Measurements from ENCODE around the gene ANP32B.
"Not testable (repeated sequence)": the region's sequence is repeated elsewhere in the genome, so short reads cannot be mapped to it uniquely, and the experiment has no call there.

The ANP32B gene

GRCh38 chr9:97958812-97959511 is 24.2 kb upstream of the ANP32B start:
- TF ChIP-seq CTCF (IDR thresholded peaks at IDR 0.05; ENCODE audit: borderline replicate concordance, insufficient read depth, low read depth, low read length) = no peak
- no peak overlapping the region for H3K4me3 ChIP-seq (ENCODE audit: low read depth, low read length)

- H3K4me3 ChIP-seq (ENCODE audit: low read depth, low read length) = no peak overlapping the region
- no peak for TF ChIP-seq CTCF (IDR thresholded peaks at IDR 0.05; ENCODE audit: borderline replicate concordance, insufficient read depth, low read depth, low read length)
Measured at GRCh38 chr9:97959585-97959984, 23.6 kb upstream of the ANP32B start.

- H3K4me3 ChIP-seq (ENCODE audit: low read depth, low read length) = not testable (repeated sequence)
Measured at GRCh38 chr9:97960678-97961328, 22.3 kb upstream of the ANP32B start.

- no peak for TF ChIP-seq CTCF (IDR thresholded peaks at IDR 0.05; ENCODE audit: borderline replicate concordance, insufficient read depth, low read depth, low read length)
- H3K4me3 ChIP-seq (ENCODE audit: low read depth, low read length) = no peak overlapping the region
Measured at GRCh38 chr9:97961361-97961760, 21.8 kb upstream of the ANP32B start.

- no peak for TF ChIP-seq CTCF (IDR thresholded peaks at IDR 0.05; ENCODE audit: borderline replicate concordance, insufficient read depth, low read depth, low read length)
- no peak overlapping the region for H3K4me3 ChIP-seq (ENCODE audit: low read depth, low read length)
Measured at GRCh38 chr9:97962136-97962535, 21.0 kb upstream of the ANP32B start.

- TF ChIP-seq CTCF (IDR thresholded peaks at IDR 0.05; ENCODE audit: borderline replicate concordance, insufficient read depth, low read depth, low read length) = no peak
- no peak overlapping the region for H3K4me3 ChIP-seq (ENCODE audit: low read depth, low read length)
Measured at GRCh38 chr9:97962575-97962974, 20.6 kb upstream of the ANP32B start.

GRCh38 chr9:97963232-97963631 is 19.9 kb upstream of the ANP32B start:
- H3K4me3 ChIP-seq (ENCODE audit: low read depth, low read length) = no peak overlapping the region
- no peak for TF ChIP-seq CTCF (IDR thresholded peaks at IDR 0.05; ENCODE audit: borderline replicate concordance, insufficient read depth, low read depth, low read length)

Data from GM12875 (cell line).